Suprapubic skin (tissue), 4 donors: ENCODE data around the gene TNFRSF9.
"Not testable (repeated sequence)": the region's sequence is repeated elsewhere in the genome, so short reads cannot be mapped to it uniquely, and the experiment has no call there.

Source experiments
- CTCF ChIP-seq, 2 donors: fragments of 200-600 bp in 1 of 2; fragments of 450-650 bp in 1 of 2; sonication (generic) in 1 of 2; IDR thresholded peaks; one replicate each; pipeline ENCODE4 v1.5.1; 2016 to 2019; ENCODE audit warnings: antibody characterized with exemption in 2 of 2, mild to moderate bottlenecking in 1 of 2, moderate library complexity in 1 of 2
- POLR2A ChIP-seq, 2 donors: fragments of 450-650 bp; IDR thresholded peaks; one replicate each; pipeline ENCODE4 v1.6.1; 2017; ENCODE audit warnings: antibody characterized with exemption in 2 of 2, mild to moderate bottlenecking in 2 of 2, moderate library complexity in 2 of 2
- POLR2AphosphoS5 ChIP-seq, 3 donors: sonication (generic); formaldehyde crosslinking; IDR thresholded peaks; one replicate each; pipeline ENCODE4 v1.6.1; 2017; ENCODE audit warnings: antibody characterized with exemption in 3 of 3

DNA sequence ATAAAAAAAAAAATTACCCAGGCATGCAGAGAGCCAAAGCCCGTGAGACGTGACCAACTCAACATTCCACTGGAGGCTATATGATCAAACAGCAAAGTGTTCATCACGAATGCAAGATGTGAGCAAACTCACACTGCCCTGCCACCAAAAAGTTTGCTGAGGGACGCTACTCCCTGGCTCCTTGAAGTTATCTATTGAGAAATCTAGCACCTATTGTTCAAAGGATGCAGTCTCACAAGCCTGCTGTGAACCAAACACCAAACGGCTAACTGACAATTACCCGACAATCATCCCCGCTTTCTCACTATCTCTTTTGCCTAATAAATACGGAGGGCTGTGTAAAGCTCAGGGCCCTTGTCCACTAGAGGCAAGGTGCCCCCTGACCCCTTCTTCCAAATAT is 13.6 kb downstream of the TNFRSF9 start:
- not testable (repeated sequence) for TF ChIP-seq POLR2A, CTCF, POLR2AphosphoS5 (IDR thresholded peaks at IDR 0.05)
